ENCODE measurements around the gene RASSF8. TPM values are rescaled to one million over a fixed set of nuclear protein-coding genes. Genes with fewer than 3 reads are reported as not detected.

The RASSF8 gene
- total RNA-seq, 4 donors from 2014 or later: 13.1 to 332 (median 23.5) TPM

DNA sequence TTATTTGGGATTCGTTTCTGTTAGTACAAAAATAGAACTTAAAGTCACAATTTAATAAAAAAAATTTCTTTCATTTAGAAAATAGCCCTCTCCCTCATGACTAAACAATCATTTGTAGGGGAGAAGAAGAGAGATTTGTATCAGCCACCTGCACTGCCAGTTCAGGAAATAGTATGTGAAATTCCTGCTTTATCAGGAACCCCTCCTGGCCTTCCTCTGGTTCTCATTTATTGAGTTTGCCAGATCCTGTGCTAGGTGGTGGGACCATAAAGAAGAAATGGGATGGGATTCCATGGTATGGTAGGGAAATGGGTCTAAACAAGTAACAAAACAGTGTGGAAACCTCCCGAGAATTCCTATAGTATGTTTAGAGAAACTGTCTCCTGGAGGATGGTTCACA, 30.0 kb downstream of the RASSF8 start:
- no peak for DNase-seq
- H3K4me3 ChIP-seq: no peak overlapping the region
- H3K9me3 ChIP-seq: no peaks in the 10 kb centered on the region
- H3K4me1 ChIP-seq: peaks cover 0 to 13% (median 4%) of the 10 kb centered on the region in 4 donors
- WGBS, 2 donors (ENCODE audit: low coverage in 1 of 2): 59 to 68% methylated on average over 2 of the region's 2 CpGs
- no peaks in the 10 kb centered on the region for H3K36me3 ChIP-seq
- intact Hi-C loops (cut with DNase I; ENCODE audit: low total_unique reads) (no loop called here), in situ Hi-C loops (cut with MboI; ENCODE audit: low pct_ligation_motif_present in 1 of 4, low pct_unique_long_range_greater_than_20kb in 1 of 4, low sequenced_read_pairs in 3 of 4) (no loop called here)
- TF ChIP-seq POLR2AphosphoS5 (IDR thresholded peaks at IDR 0.05) (no peak), EP300 (IDR thresholded peaks at IDR 0.05; ENCODE audit: low read depth) (no peak)
- H3K27ac ChIP-seq: peak overlapping the region in 2 of 4 donors; percentile 10 to 39
- no peaks in the 10 kb centered on the region for H3K27me3 ChIP-seq

DNA sequence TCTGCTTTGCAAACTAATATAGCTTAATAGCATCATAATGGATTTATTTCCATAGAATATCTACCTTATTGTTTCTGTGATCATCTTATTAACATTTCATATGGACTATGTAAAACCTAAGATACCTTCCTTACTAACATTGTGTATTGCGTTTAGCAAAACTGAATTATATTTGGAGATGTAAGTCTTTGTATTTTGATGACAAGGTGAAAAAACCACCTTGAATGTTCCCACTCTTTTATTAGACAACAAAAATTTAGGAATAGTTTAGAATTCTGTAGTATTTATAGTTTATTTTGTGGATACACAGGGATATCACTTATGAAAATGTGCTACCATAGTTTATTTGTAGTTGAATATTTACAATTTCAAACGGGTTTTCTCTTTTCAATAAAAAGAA, 32.0 kb downstream of the RASSF8 start:
- Histone ChIP-seq H3K9me3 (no peaks in the 10 kb centered on the region), H3K27ac (no peak overlapping the region), H3K4me1 (peaks cover 0 to 18% (median 6%) of the 10 kb centered on the region in 4 donors), H3K36me3 (no peaks in the 10 kb centered on the region), H3K4me3 (no peak overlapping the region), H3K27me3 (no peaks in the 10 kb centered on the region)
- in situ Hi-C loops (cut with MboI; ENCODE audit: low pct_ligation_motif_present in 1 of 4, low pct_unique_long_range_greater_than_20kb in 1 of 4, low sequenced_read_pairs in 3 of 4): no loop called here
- DNase-seq: no peak
- 60 to 82% methylated on average over 2 of the region's 2 CpGs for WGBS, 2 donors (ENCODE audit: low coverage in 1 of 2)
- no peak for TF ChIP-seq POLR2AphosphoS5 (IDR thresholded peaks at IDR 0.05)
- TF ChIP-seq, protein P1, sequence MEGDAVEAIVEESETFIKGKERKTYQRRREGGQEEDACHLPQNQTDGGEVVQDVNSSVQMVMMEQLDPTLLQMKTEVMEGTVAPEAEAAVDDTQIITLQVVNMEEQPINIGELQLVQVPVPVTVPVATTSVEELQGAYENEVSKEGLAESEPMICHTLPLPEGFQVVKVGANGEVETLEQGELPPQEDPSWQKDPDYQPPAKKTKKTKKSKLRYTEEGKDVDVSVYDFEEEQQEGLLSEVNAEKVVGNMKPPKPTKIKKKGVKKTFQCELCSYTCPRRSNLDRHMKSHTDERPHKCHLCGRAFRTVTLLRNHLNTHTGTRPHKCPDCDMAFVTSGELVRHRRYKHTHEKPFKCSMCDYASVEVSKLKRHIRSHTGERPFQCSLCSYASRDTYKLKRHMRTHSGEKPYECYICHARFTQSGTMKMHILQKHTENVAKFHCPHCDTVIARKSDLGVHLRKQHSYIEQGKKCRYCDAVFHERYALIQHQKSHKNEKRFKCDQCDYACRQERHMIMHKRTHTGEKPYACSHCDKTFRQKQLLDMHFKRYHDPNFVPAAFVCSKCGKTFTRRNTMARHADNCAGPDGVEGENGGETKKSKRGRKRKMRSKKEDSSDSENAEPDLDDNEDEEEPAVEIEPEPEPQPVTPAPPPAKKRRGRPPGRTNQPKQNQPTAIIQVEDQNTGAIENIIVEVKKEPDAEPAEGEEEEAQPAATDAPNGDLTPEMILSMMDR (IDR thresholded peaks at IDR 0.05): no peak
- TF ChIP-seq EP300 (IDR thresholded peaks at IDR 0.05; ENCODE audit: low read depth): no peak
- TF ChIP-seq POLR2A (IDR thresholded peaks at IDR 0.05): no peak
- intact Hi-C loops (cut with DNase I; ENCODE audit: low total_unique reads): no loop called here

DNA sequence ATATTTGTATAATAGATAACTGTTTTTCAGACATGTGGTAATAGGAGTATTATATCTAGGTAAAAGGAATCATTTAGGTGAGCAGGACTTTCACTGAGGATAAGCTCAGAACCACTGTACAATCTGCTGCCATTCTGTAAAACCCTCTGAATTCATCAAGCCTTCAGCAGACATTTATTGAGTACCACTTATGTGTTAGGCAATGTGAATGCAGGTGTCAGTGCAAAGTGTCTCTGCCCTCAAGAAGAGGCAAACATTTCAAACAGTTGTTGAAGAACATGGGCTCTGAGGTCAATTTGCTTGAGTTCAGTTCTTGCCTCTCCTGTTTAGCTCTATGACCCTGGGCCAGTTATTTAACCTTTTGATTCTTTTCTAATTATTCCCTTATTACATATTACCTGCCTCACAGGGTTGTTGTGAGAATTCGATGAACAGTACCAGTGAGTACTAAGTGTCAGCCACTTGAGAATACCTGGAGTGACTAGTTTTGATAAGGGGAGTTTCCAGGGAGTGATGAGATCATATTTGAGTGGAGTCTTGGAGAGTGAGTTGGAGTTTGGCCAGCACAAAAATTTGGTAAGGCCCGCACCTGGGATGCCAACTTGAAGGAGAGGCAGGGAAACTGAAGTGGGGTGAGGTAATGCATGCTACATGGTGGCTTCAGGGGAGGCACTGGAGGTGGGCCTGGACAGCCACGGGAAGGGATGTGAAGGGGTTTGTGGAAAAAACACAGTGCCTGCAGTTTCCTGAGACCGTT, 33.7 kb downstream of the RASSF8 start:
- 72 to 80% methylated on average over 3 to 4 of the region's 4 CpGs for WGBS, 2 donors (ENCODE audit: low coverage in 1 of 2)
- TF ChIP-seq POLR2AphosphoS5 (IDR thresholded peaks at IDR 0.05): no peak
- H3K4me3 ChIP-seq: no peak overlapping the region
- H3K27ac ChIP-seq: no peak overlapping the region
- no peaks in the 10 kb centered on the region for H3K36me3 ChIP-seq
- in situ Hi-C loops (cut with MboI; ENCODE audit: low pct_ligation_motif_present in 1 of 4, low pct_unique_long_range_greater_than_20kb in 1 of 4, low sequenced_read_pairs in 3 of 4) (no loop called here), intact Hi-C loops (cut with DNase I; ENCODE audit: low total_unique reads) (no loop called here)
- H3K9me3 ChIP-seq: no peaks in the 10 kb centered on the region
- H3K4me1 ChIP-seq: peaks cover 0 to 16% (median 0%) of the 10 kb centered on the region in 4 donors
- DNase-seq: no peak
- no peaks in the 10 kb centered on the region for H3K27me3 ChIP-seq

DNA sequence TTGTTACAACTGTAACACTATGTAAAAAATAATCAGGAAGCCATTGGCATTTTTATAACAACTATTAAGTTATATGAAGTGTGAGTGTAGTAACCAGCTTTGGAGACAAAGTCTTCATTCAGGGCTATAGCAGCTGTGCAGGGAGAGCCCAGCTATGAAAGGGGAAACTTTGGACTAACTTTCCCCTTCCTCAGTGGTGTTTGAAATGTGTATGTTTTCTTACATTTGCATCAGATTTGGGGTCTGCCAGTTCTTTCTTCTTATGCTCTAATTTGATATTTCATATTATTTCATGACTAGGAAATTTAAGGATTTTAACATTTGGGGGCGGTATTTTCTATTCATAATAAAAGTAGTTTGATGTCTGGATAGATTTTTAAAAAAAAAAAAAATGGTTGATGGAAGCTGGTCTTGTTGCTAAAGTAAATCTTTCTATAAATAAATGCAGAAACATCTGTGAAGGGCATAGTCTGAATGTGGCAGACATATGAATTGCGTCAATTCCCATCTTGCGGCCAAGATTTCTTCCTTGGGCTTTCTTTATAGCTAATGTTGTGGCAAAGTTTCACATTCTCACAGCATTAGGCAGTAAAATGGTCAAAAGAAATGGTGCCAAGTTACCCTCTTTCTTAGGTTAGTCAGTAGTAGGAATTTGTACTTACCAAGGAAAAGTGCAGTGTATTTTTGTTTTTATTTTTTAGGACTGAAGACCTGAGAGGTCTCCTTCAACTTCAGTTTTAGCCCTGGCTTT, 35.6 kb downstream of the RASSF8 start:
- H3K4me1 ChIP-seq: peaks cover 0 to 22% (median 0%) of the 10 kb centered on the region in 4 donors
- no peak for TF ChIP-seq EP300 (IDR thresholded peaks at IDR 0.05; ENCODE audit: low read depth)
- no peak for TF ChIP-seq POLR2A (IDR thresholded peaks at IDR 0.05)
- TF ChIP-seq, protein P1 (IDR thresholded peaks at IDR 0.05): no peak
- no peak for TF ChIP-seq POLR2AphosphoS5 (IDR thresholded peaks at IDR 0.05)
- H3K9me3 ChIP-seq: no peaks in the 10 kb centered on the region
- H3K27ac ChIP-seq: peak overlapping the region; percentile 3 to 67 (median 34)
- in situ Hi-C loops (cut with MboI; ENCODE audit: low pct_ligation_motif_present in 1 of 4, low pct_unique_long_range_greater_than_20kb in 1 of 4, low sequenced_read_pairs in 3 of 4): no loop called here
- intact Hi-C loops (cut with DNase I; ENCODE audit: low total_unique reads): no loop called here
- no peak for DNase-seq
- 84 to 85% methylated on average over 3 of the region's 3 CpGs for WGBS, 2 donors (ENCODE audit: low coverage in 1 of 2)
- no peaks in the 10 kb centered on the region for H3K27me3 ChIP-seq
- H3K36me3 ChIP-seq: no peaks in the 10 kb centered on the region
- no peak overlapping the region for H3K4me3 ChIP-seq

DNA sequence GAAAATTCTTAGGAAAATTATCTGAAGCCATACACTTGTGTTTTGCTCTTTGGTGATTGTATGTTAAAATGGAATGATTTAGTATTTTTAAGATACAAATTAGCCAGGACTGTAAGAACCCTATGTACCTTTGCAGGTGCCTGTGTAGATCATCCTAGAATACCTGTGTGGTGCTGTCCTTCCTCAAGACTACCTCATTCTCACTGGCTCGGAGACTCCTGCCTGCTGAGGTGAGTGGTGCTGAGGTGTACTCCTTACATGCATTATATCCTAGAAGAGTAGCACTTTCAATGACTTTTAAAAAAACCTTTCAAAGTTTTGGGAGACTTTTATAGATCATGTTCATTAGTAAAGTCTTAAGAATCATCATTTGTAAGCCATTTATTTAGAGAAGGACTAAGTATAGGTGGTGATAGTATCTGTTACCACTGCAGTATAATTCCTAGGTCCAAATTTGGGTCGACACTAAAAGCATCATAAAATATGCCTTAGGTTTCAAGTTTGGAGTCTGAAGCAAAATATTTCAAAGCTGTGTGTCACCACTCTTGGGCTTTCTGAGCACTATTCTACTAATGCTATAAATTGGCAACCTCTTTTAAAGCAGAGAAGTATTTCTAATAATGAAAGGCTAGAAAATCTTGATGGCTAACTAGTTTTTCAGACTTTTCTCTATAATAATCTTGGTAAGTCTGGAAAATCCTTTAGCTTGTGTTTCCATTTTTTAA, 36.6 kb downstream of the RASSF8 start:
- WGBS, 2 donors (ENCODE audit: low coverage in 1 of 2): 63 to 80% methylated on average over 2 of the region's 2 CpGs
- H3K27ac ChIP-seq: peak overlapping the region; percentile 3 to 67 (median 48)
- in situ Hi-C loops (cut with MboI; ENCODE audit: low pct_ligation_motif_present in 1 of 4, low pct_unique_long_range_greater_than_20kb in 1 of 4, low sequenced_read_pairs in 3 of 4): no loop called here

More for the DNA sequence above, 36.6 kb downstream of the RASSF8 start:
- Histone ChIP-seq H3K9me3 (no peaks in the 10 kb centered on the region), H3K4me1 (peaks cover 0 to 26% (median 0%) of the 10 kb centered on the region in 4 donors), H3K36me3 (no peaks in the 10 kb centered on the region), H3K4me3 (no peak overlapping the region), H3K27me3 (no peaks in the 10 kb centered on the region)
- TF ChIP-seq EP300 (IDR thresholded peaks at IDR 0.05; ENCODE audit: low read depth) (no peak), POLR2A (IDR thresholded peaks at IDR 0.05) (no peak), POLR2AphosphoS5 (IDR thresholded peaks at IDR 0.05) (no peak)
- TF ChIP-seq, protein P1 (IDR thresholded peaks at IDR 0.05): no peak
- DNase-seq: no peak
- intact Hi-C loops (cut with DNase I; ENCODE audit: low total_unique reads): no loop called here
